Stimulated activated CD4-positive, alpha-beta T cell treated with anti-CD3 and anti-CD28 coated beads, Interleukin-4, amount 100 ng/mL, for 4 hours (primary cell): ENCODE data around the gene TMSB15B.
"Not testable (repeated sequence)": the region's sequence is repeated elsewhere in the genome, so short reads cannot be mapped to it uniquely, and the experiment has no call there.

ENCODE experiments used
- DNase-seq, 2 experiments: peaks; one replicate each; pipeline ENCODE4 v3.0.0-alpha.2; 2020

The TMSB15B gene

GRCh38 chrX:103962411-103963278 is at the start of gene TMSB15B:
TMSB15B (plus strand) TSS chrX:103962627.
- DNase-seq = not testable (repeated sequence)

GRCh38 chrX:103913356-103914020 is 48.9 kb upstream of the TMSB15B start:
- no peak for DNase-seq

GRCh38 chrX:103918050-103918449 is 44.4 kb upstream of the TMSB15B start:
- DNase-seq = peak; percentile 24 to 33

GRCh38 chrX:103918571-103919269 is 43.7 kb upstream of the TMSB15B start:
- peak; percentile 41 to 46 for DNase-seq

- peak in 1 of 2 experiments; percentile 5 for DNase-seq
Measured at GRCh38 chrX:103919270-103919637, 43.2 kb upstream of the TMSB15B start.

GRCh38 chrX:103920515-103920914 is 41.9 kb upstream of the TMSB15B start:
- not testable (repeated sequence) for DNase-seq

GRCh38 chrX:103927030-103927429 is 35.4 kb upstream of the TMSB15B start:
- no peak for DNase-seq

GRCh38 chrX:103927633-103928032 is 34.8 kb upstream of the TMSB15B start:
- no peak for DNase-seq

GRCh38 chrX:103932133-103932532 is 30.3 kb upstream of the TMSB15B start:
- DNase-seq = no peak

- DNase-seq = not testable (repeated sequence)
Measured at GRCh38 chrX:103940257-103940656, 22.2 kb upstream of the TMSB15B start.

- DNase-seq = no peak
Measured at GRCh38 chrX:103941201-103941975, 21.0 kb upstream of the TMSB15B start.

GRCh38 chrX:103949506-103949905 is 12.9 kb upstream of the TMSB15B start:
- no peak for DNase-seq

- no peak for DNase-seq
Measured at GRCh38 chrX:103953353-103953752, 9.1 kb upstream of the TMSB15B start.

GRCh38 chrX:103954259-103954658 is 8.2 kb upstream of the TMSB15B start:
- DNase-seq = no peak

- DNase-seq = not testable (repeated sequence)
Measured at GRCh38 chrX:103960599-103960998, 1.8 kb upstream of the TMSB15B start.

- not testable (repeated sequence) for DNase-seq
Measured at GRCh38 chrX:103983508-103983907, 21.1 kb downstream of the TMSB15B start.

- DNase-seq = no peak
Measured at GRCh38 chrX:103999234-103999633, 36.8 kb downstream of the TMSB15B start.

GRCh38 chrX:104008831-104009230 is 46.4 kb downstream of the TMSB15B start:
- no peak for DNase-seq

GRCh38 chrX:104013158-104013557 is 50.7 kb downstream of the TMSB15B start:
- DNase-seq = no peak

- DNase-seq = no peak
Measured at GRCh38 chrX:104013606-104014005, 51.2 kb downstream of the TMSB15B start, which contains the start of gene H2BW1. H2BW1 (minus strand) TSS chrX:104013708; CDS start chrX:104013576, 132 bp downstream.

GRCh38 chrX:104015576-104015975 is 53.1 kb downstream of the TMSB15B start:
- not testable (repeated sequence) for DNase-seq
